HepG2 (cell line): ENCODE measurements around the gene IBA57. TPM values are rescaled to one million over a fixed set of nuclear protein-coding genes. Genes with fewer than 3 reads are reported as not detected.

ENCODE experiments used
- ATAC-seq: fragments of 200-7000 bp; cut with Tn5 transposase; 3 replicates; pipeline ENCODE4 v1.9.1; 2020; ENCODE audit warnings: mild to moderate bottlenecking, moderate library complexity
- BruUV-seq: library from RNA; stranded (reverse); fragments of 400-500 nt; replicated peaks from 2 replicates; lab custom pipeline; 2021; lab: Mats Ljungman, UMichigan
- CTCF ChIA-PET: fragments of 300-600 bp; formaldehyde crosslinking; extraction: SDS; loops from one replicate; lab custom pipeline; 2021; ENCODE audit warnings: low total read pairs, inconsistent platforms, low intra/inter-chr PET ratio; lab: Yijun Ruan, JAX
- POLR2A ChIA-PET: fragments of 350-600 bp; sonication (Branson Sonifier 250); formaldehyde crosslinking; loops from one replicate; lab custom pipeline; 2020; ENCODE audit warnings: antibody characterized with exemption, inconsistent platforms; lab: Yijun Ruan, JAX
- DNase-seq: peaks from one replicate; pipeline ENCODE4 v3.0.0-alpha.2; 2015; ENCODE audit warnings: low spot score
- FAIRE-seq: peaks from 3 replicates; lab custom pipeline; 2011; peaks lifted over from hg19 to GRCh38; lab: Jason Lieb, UNC
- H2AFZ ChIP-seq: one replicate; pipeline ENCODE4 v1.6.1; 2011; ENCODE audit warnings: low read length, inconsistent platforms
- H3K27ac ChIP-seq: fragments of 300-600 bp; 3 replicates; pipeline ENCODE4 v1.8.0; 2011; ENCODE audit warnings: mixed run types, mild to moderate bottlenecking, mixed read lengths, low read length, inconsistent platforms; ENCODE audit not compliant: insufficient read depth; ENCODE audit errors: extremely low read length
- H3K27me3 ChIP-seq, 2 experiments: fragments of 200-600 bp in 1 of 2; 2 replicates in 1 of 2; 3 replicates in 1 of 2; pipeline versions ENCODE4 v1.6.0 to v1.8.0; 2011; ENCODE audit warnings: low read length in 2 of 2, mild to moderate bottlenecking in 2 of 2, moderate library complexity in 2 of 2, inconsistent platforms in 1 of 2; ENCODE audit not compliant: insufficient read depth in 2 of 2, control insufficient read depth in 1 of 2
- H3K36me3 ChIP-seq, 2 experiments: fragments of 200-600 bp in 1 of 2; replicated peaks in 1 of 2; 2 replicates in 1 of 2; 3 replicates in 1 of 2; pipeline versions ENCODE4 v1.5.1 to v1.8.0; 2011; ENCODE audit warnings: low read length in 2 of 2, inconsistent platforms in 1 of 2; ENCODE audit not compliant: insufficient read depth in 2 of 2, control insufficient read depth in 1 of 2
- H3K4me1 ChIP-seq: 2 replicates; pipeline ENCODE4 v1.5.1; 2012; ENCODE audit warnings: low read length, inconsistent platforms; ENCODE audit not compliant: insufficient read depth
- H3K4me2 ChIP-seq: 2 replicates; pipeline ENCODE4 v1.6.0; 2011; ENCODE audit warnings: low read depth, low read length, inconsistent platforms
- H3K4me3 ChIP-seq, 3 experiments: fragments of 200-600 bp in 1 of 3; sonication (generic), shearing (Covaris generic) in 1 of 3; replicated peaks in 1 of 3; 2 replicates each; pipeline ENCODE4 v1.5.1; 2011 to 2016; ENCODE audit warnings: low read length in 3 of 3, inconsistent platforms in 2 of 3, low read depth in 2 of 3, mild to moderate bottlenecking in 2 of 3, control low read depth in 1 of 3, mixed read lengths in 1 of 3; ENCODE audit not compliant: insufficient read depth in 1 of 3
- H3K79me2 ChIP-seq: one replicate; pipeline ENCODE4 v1.6.1; 2011; ENCODE audit warnings: low read length, inconsistent platforms; ENCODE audit not compliant: insufficient read depth
- H3K9ac ChIP-seq: 2 replicates; pipeline ENCODE4 v1.6.0; 2011; ENCODE audit warnings: mild to moderate bottlenecking, low read depth, low read length, inconsistent platforms; ENCODE audit not compliant: insufficient read depth
- H3K9me3 ChIP-seq: 2 replicates; pipeline ENCODE4 v1.5.1; 2012; ENCODE audit warnings: mild to moderate bottlenecking, low read length
- H4K20me1 ChIP-seq: 2 replicates; pipeline ENCODE4 v1.6.0; 2011; ENCODE audit warnings: inconsistent platforms, mild to moderate bottlenecking, low read length, moderate library complexity; ENCODE audit not compliant: insufficient read depth
- GABPA ChIP-seq, 2 experiments: IDR thresholded peaks; 2 replicates each; pipeline ENCODE4 v1.6.1; 2011 to 2016; ENCODE audit warnings: low read depth in 2 of 2, low read length in 1 of 2, missing biosample characterization in 1 of 2, missing genetic modification characterization in 1 of 2
- KDM2A ChIP-seq: sonication (generic); formaldehyde crosslinking; IDR thresholded peaks from 2 replicates; pipeline ENCODE4 v1.4.0; 2020; ENCODE audit warnings: low read depth, missing genetic modification reagents, borderline replicate concordance
- KLF13 ChIP-seq: sonication (generic); formaldehyde crosslinking; IDR thresholded peaks from 2 replicates; pipeline ENCODE4 v1.4.0; 2020; ENCODE audit warnings: mild to moderate bottlenecking, missing genetic modification reagents
- MAFK ChIP-seq, 2 experiments: IDR thresholded peaks in 1 of 2; conservative IDR thresholded peaks in 1 of 2; 2 replicates each; pipeline ENCODE4 v1.6.1; 2011; ENCODE audit warnings: improper control_type of control experiment in 2 of 2, low read length in 2 of 2
- SNAI1 ChIP-seq: sonication (generic); formaldehyde crosslinking; IDR thresholded peaks from 2 replicates; pipeline ENCODE4 v1.5.0; 2020; ENCODE audit warnings: mild to moderate bottlenecking, missing genetic modification reagents, borderline replicate concordance
- ZEB1 ChIP-seq: IDR thresholded peaks from 2 replicates; pipeline ENCODE4 v1.6.1; 2012; ENCODE audit warnings: mild to moderate bottlenecking, low read depth, inconsistent platforms; ENCODE audit not compliant: insufficient replicate concordance
- ZFP91 ChIP-seq: sonication (generic); formaldehyde crosslinking; IDR thresholded peaks from 2 replicates; pipeline ENCODE4 v1.9.0; 2022; ENCODE audit warnings: missing genetic modification reagents, mild to moderate bottlenecking, borderline replicate concordance
- ZNF629 ChIP-seq: sonication (generic); formaldehyde crosslinking; conservative IDR thresholded peaks from 2 replicates; pipeline ENCODE4 v1.5.0; 2020; ENCODE audit warnings: missing genetic modification reagents
- WGBS: methylation state at CpG from one replicate; pipeline ENCODE4 v1.1.6; 2017; ENCODE audit warnings: low lambda C conversion rate; 5-methylcytosine and 5-hydroxymethylcytosine counted together
- in situ Hi-C: cut with HindIII; loops from 2 replicates; pipeline ENCODE4 v1.10.0; 2017; ENCODE audit warnings: low pct_unique_long_range_greater_than_20kb; ENCODE audit not compliant: extremely low pct_ligation_motif_present
- intact Hi-C: fragments of 100-400 bp; cut with micrococcal nuclease; formaldehyde crosslinking; loops from one replicate; pipeline ENCODE4 v1.10.0; 2022; ENCODE audit not compliant: unreplicated experiment
- polyA plus RNA-seq, 8 experiments: library from polyadenylated mRNA; depleted of rRNA in 3 of 8; stranded (reverse) in 7 of 8; unstranded in 1 of 8; fragments of >200 nt; fragmentation: Illumina TruSeq in 4 of 8; extraction: Trizol in 4 of 8; gene quantifications; 2 replicates each; pipeline versions ENCODE4 v1.2.1 to v1.2.3, GENCODE V29; 2011 to 2016; ENCODE audit warnings: low read depth in 4 of 8, missing spikeins in 1 of 8, mixed read lengths in 1 of 8; ENCODE audit not compliant: insufficient read depth in 1 of 8
- total RNA-seq, 5 experiments: library from RNA; depleted of rRNA; stranded (reverse); fragments of >200 nt; fragmentation: Illumina TruSeq; extraction: Trizol; gene quantifications; 2 replicates each; pipeline ENCODE4 v1.2.3, GENCODE V29; 2016; ENCODE audit warnings: low read depth in 1 of 5
- TF ChIP-seq, protein P1 (sequence below): IDR thresholded peaks from 2 replicates; pipeline ENCODE4 v1.6.1; 2016; ENCODE audit warnings: low read depth, control low read depth

The IBA57 gene
- total and polyA plus RNA-seq, 2 of the 13 experiments (the other 11 are each of a cell fraction or from before 2014, with no cell fraction given): 2.3 to 10.2 TPM

DNA sequence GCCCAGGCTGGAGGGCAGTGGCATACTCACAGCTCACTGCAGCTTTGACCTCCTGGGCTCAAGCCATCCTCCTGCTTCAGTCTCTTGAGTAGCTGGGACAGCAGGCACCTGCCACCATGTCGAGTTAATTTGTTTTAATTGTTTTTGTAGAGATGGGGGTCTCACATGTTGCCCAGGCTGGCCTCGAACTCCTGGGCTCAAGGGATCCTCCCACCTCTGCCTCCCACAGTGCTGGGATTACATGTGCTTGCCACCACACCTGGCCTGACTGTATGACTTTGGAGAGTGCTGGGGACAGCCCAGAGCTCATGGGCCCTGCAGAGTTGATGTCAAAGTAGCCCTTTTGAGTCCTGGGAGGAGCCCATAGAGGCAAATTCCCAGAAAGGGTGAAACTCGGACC, 44.1 kb downstream of the IBA57 start:
- H3K9ac ChIP-seq: no peak overlapping the region
- WGBS: 0% methylated on average over 2 of the region's 3 CpGs
- H3K4me3 ChIP-seq: no peak overlapping the region
- no peak for FAIRE-seq
- CTCF ChIA-PET: no interaction called here
- no peaks in the 10 kb centered on the region for H4K20me1 ChIP-seq
- DNase-seq: no peak
- no peak overlapping the region for H3K27ac ChIP-seq
- no peak for TF ChIP-seq ZNF629
- TF ChIP-seq ZEB1: no peak
- TF ChIP-seq MAFK (conservative IDR thresholded peaks at IDR 0.05 in 1 of 2, IDR thresholded peaks at IDR 0.05 in 1 of 2; ENCODE audit: low read length in 2 of 2): no peak
- TF ChIP-seq KDM2A: no peak
- no peak for TF ChIP-seq ZFP91 (CRISPR knock-in tag)
- TF ChIP-seq GABPA (IDR thresholded peaks at IDR 0.05; ENCODE audit: low read depth, low read length): no peak
- no peak for TF ChIP-seq GABPA (CRISPR knock-in tag; IDR thresholded peaks at IDR 0.05; ENCODE audit: low read depth)
- TF ChIP-seq, protein P1, sequence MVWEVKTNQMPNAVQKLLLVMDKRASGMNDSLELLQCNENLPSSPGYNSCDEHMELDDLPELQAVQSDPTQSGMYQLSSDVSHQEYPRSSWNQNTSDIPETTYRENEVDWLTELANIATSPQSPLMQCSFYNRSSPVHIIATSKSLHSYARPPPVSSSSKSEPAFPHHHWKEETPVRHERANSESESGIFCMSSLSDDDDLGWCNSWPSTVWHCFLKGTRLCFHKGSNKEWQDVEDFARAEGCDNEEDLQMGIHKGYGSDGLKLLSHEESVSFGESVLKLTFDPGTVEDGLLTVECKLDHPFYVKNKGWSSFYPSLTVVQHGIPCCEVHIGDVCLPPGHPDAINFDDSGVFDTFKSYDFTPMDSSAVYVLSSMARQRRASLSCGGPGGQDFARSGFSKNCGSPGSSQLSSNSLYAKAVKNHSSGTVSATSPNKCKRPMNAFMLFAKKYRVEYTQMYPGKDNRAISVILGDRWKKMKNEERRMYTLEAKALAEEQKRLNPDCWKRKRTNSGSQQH (CRISPR knock-in tag): no peak
- no peak for TF ChIP-seq SNAI1 (CRISPR knock-in tag)
- no peak for TF ChIP-seq KLF13 (CRISPR knock-in tag)
- H3K79me2 ChIP-seq: no peaks in the 10 kb centered on the region
- POLR2A ChIA-PET: no interaction called here
- no peak for ATAC-seq
- no peaks in the 10 kb centered on the region for H3K4me1 ChIP-seq
- H3K9me3 ChIP-seq: no peaks in the 10 kb centered on the region
- in situ Hi-C loops: no loop called here
- no peak overlapping the region for H2AFZ ChIP-seq
- no peak overlapping the region for H3K4me2 ChIP-seq
- intact Hi-C loops: no loop called here
- no peaks in the 10 kb centered on the region for H3K36me3 ChIP-seq
- BruUV-seq: no TSS peak
- H3K27me3 ChIP-seq: peaks cover 4 to 28% of the 10 kb centered on the region in 2 experiments; a peak in 4 of 5 replicates
